Islet of Langerhans (tissue), 1 donor: Measurements from ENCODE around the gene TNFSF11.
"Not testable (repeated sequence)": the region's sequence is repeated elsewhere in the genome, so short reads cannot be mapped to it uniquely, and the experiment has no call there.

Experiments
- FAIRE-seq: peaks from one replicate; lab custom pipeline; 2011; peaks lifted over from hg19 to GRCh38; lab: Jason Lieb, UNC

TNFSF11 gene

GRCh38 chr13:42574011-42574410 lies at the start of gene TNFSF11:
Gene TNFSF11 (plus strand): TSS chr13:42574152. CDS start chr13:42574304, 152 bp downstream.
- no peak for FAIRE-seq

GRCh38 chr13:42524487-42525034 lies 49.4 kb upstream of the TNFSF11 start:
- no peak for FAIRE-seq

GRCh38 chr13:42525035-42525504 lies 48.9 kb upstream of the TNFSF11 start:
- no peak for FAIRE-seq

GRCh38 chr13:42526276-42526675 lies 47.7 kb upstream of the TNFSF11 start:
- no peak for FAIRE-seq

- FAIRE-seq = no peak
Measured at GRCh38 chr13:42526804-42527203, 47.1 kb upstream of the TNFSF11 start.

GRCh38 chr13:42532561-42533335 lies 41.2 kb upstream of the TNFSF11 start:
- FAIRE-seq = no peak

- FAIRE-seq = no peak
Measured at GRCh38 chr13:42533336-42533591, 40.7 kb upstream of the TNFSF11 start.

- FAIRE-seq = no peak
Measured at GRCh38 chr13:42534785-42535184, 39.2 kb upstream of the TNFSF11 start.

- no peak for FAIRE-seq
Measured at GRCh38 chr13:42538996-42539395, 35.0 kb upstream of the TNFSF11 start.

GRCh38 chr13:42539670-42540069 lies 34.3 kb upstream of the TNFSF11 start:
- no peak for FAIRE-seq

GRCh38 chr13:42543215-42543797 lies 30.6 kb upstream of the TNFSF11 start:
- FAIRE-seq = no peak

- no peak for FAIRE-seq
Measured at GRCh38 chr13:42544246-42544926, 29.6 kb upstream of the TNFSF11 start.

- FAIRE-seq = no peak
Measured at GRCh38 chr13:42545842-42546241, 28.1 kb upstream of the TNFSF11 start.

GRCh38 chr13:42547612-42548011 lies 26.3 kb upstream of the TNFSF11 start:
- FAIRE-seq = no peak

- FAIRE-seq = no peak
Measured at GRCh38 chr13:42548731-42549551, 25.0 kb upstream of the TNFSF11 start.

GRCh38 chr13:42549552-42549936 lies 24.4 kb upstream of the TNFSF11 start:
- FAIRE-seq = no peak

GRCh38 chr13:42551611-42552010 lies 22.3 kb upstream of the TNFSF11 start:
- FAIRE-seq = no peak

- FAIRE-seq = peak; percentile 45
Measured at GRCh38 chr13:42553098-42554046, 20.6 kb upstream of the TNFSF11 start.

GRCh38 chr13:42559057-42559456 lies 14.9 kb upstream of the TNFSF11 start:
- no peak for FAIRE-seq

- FAIRE-seq = not testable (repeated sequence)
Measured at GRCh38 chr13:42559573-42560218, 14.3 kb upstream of the TNFSF11 start.

GRCh38 chr13:42560320-42560719 lies 13.6 kb upstream of the TNFSF11 start:
- FAIRE-seq = not testable (repeated sequence)
